SW 1271 (cell line): ENCODE measurements around the gene SLC35F5.
"Not testable (repeated sequence)": the region's sequence is repeated elsewhere in the genome, so short reads cannot be mapped to it uniquely, and the experiment has no call there.

Source experiments
- DNase-seq, 2 experiments: peaks; one replicate each; lab custom pipeline; 2025; lab: John Stamatoyannopoulos, UW

Gene SLC35F5, protein sequence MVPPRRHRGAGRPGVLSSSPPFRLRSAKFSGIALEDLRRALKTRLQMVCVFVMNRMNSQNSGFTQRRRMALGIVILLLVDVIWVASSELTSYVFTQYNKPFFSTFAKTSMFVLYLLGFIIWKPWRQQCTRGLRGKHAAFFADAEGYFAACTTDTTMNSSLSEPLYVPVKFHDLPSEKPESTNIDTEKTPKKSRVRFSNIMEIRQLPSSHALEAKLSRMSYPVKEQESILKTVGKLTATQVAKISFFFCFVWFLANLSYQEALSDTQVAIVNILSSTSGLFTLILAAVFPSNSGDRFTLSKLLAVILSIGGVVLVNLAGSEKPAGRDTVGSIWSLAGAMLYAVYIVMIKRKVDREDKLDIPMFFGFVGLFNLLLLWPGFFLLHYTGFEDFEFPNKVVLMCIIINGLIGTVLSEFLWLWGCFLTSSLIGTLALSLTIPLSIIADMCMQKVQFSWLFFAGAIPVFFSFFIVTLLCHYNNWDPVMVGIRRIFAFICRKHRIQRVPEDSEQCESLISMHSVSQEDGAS

DNA sequence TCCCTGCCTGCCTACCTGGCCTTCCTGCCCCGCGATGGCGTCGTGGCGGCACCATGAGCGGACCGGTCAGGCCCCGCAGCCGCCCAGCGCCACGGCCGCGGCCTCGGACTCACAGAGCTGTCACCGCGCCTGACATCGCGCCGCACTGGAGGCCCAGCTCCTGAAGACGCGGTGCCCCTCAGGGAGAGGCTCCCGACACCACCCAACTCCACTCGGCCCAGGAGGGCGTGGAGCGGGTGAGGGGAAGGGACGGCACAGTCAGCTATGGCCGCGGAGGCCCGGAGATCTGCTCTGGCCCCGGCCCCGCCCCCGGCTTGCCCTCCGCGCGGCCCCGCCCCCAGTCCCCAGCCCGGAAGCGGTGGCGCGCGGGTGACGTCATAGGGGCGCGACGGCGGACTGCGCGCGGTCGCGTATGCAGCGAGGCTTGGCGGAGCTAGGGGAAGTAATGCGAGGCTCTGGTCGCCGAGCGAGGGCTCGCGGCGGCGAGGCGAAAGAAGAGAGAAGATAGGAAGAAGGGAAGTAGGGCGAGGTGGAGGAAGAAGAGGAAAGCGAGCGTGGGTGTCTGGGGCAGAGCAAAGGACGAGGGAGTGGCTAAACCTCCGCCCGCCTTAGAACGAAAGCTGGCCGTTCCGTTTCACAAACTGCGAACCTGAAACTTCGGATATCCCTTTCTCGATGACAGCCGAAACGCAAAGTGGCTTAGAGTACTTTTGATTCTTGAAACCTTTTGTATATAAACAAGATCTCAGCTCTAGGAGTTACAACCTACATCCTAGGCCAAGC, at the start of gene SLC35F5:
TSS of gene SLC35F5 (minus strand) at position 288 of the 783 bp plus-strand sequence. CDS start at position 55, 233 bp downstream.
- peak; percentile 73 to 91 for DNase-seq

DNA sequence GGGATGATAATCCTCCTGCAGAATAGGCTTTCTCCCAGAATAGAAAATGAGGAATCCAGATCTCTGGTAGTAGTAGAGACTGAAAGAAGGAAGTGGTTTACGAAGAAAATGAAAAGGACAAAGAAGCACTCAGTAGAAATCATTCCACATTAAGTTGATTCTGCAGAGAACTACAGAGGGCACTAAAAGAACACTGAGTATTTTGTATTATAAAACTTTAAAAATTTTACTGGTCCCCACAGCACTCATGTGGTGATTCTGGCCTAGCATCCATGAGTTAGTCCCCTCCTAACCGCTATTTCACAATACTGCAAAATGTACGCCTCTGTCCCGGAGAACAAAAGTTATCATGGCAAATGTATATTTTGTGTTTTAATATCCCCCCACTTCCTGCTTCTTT, 42.9 kb upstream of the SLC35F5 start:
- no peak for DNase-seq

DNA sequence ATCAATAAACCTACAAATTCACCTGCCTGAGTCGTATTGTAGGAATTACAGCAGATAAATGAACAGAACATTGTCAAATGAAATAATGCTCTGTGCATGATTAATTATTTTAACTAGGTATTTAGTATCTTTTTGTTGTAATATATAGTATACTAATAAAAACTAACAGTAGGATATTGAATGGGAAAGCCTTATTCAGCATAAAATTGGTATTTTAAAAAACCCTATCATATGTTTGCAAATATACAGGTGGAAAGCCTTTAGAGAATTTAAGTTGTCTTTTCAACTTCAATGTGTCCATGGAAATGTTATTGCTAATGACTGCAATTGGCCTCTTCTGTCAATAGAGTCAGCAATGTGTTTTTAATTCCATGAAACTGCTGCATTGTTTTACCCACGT, 40.8 kb upstream of the SLC35F5 start:
- no peak for DNase-seq

DNA sequence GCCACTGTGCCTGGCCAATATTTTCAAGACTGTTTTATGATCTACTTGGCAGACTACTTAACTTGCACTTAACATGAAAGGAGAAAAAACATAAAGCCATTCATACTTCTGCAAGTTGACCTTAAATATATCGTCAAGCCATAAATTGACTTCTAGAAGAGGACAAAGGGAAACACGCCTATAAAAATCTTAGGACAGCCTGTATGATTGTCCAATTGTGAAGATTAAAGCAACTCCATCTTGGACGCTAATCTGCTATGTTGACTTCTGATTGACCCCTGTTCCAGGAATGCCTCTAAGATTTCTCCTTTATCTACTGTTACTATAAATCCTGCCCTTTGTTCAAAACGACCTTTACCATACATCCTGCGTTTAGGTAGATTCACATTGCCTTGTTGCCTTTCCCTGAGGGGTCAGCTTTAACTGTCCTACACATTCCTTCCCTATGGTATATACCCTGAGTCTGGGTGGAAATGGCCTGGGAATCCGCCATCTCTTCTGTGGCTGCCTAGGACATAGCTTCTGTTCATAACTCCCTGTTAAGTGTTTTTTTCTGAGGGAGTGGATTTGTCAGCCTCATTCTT, 40.2 kb upstream of the SLC35F5 start:
- DNase-seq, result no peak

DNA sequence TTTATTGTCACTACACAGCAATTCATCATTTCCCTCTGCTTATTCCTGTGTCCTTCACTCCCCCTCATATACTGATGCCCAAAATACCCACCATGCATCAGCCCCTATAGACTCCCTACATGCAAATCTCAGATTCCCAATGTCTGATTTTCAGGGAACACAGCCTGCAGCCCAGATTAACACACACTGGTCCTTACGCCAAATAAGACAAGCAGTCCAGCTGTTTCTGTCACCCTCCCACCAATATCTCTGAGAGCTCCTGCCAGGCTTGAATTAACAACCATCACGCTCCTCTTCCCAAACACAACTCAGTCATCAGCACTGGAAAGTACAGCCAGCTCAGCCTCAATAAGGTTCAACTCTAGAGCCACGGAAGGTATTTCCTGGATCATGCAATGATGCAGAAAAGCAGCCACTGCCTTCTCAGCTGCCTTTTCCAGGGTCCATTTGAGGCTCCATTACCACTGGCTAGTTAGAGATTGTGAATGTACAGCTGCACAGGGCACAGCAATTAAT, 39.0 kb upstream of the SLC35F5 start:
- DNase-seq, result no peak

DNA sequence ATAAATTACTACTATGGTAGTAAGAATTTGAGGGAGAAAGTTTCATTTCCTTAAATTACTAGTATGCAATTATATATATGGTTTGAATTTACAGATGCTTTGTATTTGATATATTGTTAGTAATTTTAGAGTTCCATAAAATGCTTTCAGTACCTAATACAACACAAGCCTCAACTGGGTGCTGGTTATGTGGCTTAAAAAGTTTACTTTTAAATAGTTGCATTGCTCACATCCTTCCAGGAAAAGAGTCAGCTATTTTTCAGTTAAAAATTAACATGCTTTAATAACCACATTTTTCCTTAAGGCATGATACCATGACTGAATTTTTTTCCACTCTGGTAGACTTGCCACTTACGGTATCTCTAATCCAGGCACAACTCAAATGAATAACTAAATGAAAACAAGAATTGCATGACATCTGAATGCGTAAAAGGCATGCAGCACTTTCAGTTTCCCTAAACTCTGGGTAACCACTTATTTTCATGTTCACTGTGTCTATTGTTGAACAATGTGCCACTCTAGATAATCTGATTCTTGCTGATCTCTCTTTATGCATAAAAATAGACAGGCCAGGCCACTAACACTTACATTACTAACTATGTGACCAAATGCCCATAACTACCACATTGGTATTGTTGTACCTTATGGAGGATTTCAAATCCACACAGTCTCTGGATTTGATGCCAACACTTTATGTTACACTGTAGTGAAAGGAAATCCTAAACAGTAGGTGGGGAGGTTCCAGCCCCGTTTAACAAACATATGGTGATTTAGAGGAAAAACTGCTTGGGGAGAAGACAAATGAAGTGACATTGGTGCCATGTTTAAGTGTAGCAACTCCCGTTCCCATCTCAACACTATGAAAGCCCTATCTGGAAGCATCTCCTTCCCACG, 35.5 kb upstream of the SLC35F5 start:
- no peak for DNase-seq

DNA sequence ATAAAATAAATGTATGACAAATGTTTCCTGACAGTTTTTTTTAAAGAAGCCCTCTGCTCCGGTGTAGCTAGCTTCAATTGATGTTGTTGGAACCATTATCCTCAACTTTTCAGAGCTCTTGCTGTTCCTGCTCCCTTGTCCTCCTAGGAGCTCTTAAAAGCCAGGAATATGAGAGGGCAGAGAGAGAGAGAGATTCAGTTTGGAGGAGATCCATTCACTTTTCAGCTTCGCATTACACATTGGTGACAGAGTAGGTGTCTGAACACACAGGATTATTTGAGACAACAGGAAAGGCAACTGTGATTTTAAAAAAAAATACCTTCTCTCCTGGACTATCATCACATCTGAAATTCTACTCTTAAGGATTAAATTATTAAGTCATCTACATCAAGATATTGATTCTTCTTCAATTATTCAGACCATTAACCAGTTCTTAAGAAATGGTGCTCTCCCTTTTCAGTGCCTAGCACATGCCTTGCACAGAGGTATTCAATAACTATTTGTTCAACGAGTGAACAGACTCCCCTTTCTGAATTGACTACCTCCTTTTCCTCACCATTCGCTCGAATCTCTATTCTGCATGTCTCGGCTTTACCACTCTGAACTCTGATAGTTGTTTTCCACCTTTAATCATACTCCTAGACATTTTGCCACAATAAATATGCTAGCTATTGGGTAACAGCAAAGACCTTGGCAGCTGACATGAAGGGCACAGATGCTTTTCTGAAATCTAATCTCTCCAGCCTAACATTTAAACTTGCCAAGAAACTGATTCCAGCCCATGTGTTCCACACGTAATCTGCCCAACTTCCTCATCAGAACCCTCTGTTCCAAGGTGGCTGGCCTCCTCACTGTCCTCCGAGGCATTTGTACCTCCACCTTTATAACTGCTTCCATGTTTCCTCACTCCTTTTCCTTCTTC, 28.6 kb upstream of the SLC35F5 start:
- DNase-seq, result no peak

DNA sequence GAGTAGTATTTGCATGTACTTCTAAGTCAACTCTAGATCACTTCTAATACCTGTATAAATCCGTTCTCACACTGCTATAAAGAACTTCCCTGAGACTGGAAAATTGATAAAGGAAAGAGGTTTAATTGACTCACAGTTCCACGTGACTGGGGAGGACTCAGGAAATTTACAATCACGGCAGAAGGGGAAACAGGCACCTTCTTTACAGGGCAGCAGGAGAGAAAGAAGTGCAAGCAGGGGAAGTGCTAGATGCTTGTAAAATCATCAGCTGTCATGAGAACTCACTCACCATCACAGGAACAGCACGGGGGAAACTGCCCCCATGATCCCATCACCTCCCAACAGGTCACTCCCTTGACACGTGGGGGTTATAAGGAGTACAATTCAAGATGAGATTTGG, 24.0 kb upstream of the SLC35F5 start:
- no peak for DNase-seq

DNA sequence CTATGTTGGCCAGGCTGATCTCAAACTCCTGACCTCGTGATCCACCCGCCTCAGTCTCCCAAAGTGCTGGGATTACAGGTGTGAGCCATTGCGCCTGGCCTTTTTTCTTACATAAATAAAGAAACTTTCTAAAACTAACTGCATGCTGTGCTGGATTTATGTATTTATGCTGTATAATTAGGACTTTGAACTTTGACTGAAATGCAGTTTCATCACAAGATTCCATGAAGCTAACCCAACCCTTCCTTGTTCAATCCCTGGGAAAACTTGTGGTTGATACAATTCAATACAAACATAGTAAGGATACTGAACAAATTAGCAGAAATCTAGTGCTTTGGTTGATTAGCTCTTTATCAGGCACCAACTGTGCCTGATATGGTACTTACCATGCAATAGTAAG, 20.9 kb upstream of the SLC35F5 start:
- DNase-seq, result no peak

DNA sequence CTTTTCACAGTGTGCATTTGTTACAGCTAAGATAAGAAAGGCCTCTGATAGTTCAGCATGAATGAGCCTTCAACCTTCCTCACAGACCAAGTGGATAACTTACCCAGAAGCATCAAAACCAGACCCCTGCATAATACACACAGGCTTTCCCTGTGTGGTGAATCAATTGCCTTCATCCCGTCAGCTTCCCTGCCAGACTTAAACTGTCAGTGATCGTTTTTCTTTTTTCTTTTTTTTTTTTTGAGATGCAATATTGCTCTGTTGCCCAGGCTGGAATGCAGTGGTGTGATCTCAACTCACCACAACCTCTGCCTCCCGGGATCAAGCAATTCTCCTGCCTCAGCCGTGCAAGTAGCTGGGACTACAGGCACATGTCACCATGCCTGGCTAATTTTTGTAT, 20.5 kb upstream of the SLC35F5 start:
- no peak for DNase-seq

DNA sequence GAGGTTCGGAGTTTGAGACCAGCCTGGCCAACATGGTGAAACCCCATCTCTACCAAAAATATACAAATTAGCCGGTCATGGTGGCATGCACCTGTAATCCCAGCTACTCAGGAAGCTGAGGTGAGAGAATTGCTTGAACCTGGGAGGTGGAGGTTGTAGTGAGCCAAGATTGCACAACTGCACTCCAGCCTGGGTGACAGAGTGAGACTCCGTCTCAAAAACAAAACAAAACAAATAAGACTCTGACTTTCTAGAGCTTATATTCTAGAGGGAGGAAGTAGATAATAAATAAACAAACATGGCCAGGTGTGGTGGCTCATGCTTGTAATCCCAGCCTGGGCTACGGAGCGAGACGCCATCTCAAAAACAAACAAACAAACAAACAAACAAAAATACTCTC, 18.2 kb upstream of the SLC35F5 start:
- not testable (repeated sequence) for DNase-seq

DNA sequence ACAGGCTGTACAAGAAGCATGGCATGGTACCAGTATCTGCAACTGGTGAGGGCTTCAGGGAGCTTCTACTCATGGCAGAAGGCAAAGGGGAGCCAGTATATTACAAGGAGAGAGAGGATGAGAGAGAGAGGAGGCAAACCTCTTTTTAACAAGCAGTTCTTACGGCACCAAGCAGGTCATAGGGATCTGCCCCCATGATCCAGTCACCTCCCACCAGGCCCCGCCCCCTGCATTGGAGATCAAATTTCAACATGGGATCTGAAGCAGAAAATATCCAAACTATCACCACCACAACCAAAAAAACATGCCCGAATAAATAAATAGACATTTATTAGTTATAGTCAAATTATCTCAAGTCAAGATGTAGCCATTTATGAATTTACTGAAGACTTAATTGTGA, 14.5 kb upstream of the SLC35F5 start:
- no peak for DNase-seq

DNA sequence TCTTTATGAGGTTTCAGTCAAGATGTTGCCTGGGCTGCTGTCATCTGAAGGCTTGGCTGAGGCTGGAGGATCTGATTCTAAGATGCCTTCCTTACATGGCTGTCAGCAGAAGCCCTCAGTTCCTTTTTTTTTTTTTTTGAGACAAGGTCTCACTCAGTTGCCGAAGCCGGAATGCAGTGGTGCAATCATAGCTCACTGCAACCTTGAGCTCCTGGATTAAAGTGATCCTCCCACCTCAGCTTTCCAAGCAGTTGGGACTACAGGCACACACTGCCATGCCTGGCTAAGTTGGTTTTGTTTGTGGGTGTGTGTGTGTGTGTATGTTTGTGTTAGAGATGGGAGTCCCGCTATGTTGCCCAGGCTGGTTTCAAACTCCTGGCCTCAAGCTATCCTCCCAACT, 13.1 kb upstream of the SLC35F5 start:
- DNase-seq, result no peak

DNA sequence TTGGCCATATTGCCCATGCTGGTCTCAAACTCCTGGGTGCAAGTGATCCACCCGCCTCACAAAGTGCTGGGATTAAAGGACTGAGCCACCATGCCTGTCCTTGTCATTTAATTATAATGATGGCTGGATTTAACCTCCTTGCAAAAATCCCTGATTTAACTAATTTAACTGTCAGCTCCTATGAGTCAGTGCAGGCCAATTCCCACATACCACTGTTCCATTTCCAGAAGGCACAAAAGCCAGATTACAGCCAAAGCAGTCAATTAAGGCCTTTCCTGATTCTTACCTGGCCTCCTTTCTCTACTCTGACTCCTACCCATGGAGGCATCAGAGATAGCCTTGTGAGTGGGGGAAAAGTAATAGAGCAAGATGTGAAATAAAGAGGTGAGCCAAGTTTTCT, 12.3 kb upstream of the SLC35F5 start:
- DNase-seq, result no peak

DNA sequence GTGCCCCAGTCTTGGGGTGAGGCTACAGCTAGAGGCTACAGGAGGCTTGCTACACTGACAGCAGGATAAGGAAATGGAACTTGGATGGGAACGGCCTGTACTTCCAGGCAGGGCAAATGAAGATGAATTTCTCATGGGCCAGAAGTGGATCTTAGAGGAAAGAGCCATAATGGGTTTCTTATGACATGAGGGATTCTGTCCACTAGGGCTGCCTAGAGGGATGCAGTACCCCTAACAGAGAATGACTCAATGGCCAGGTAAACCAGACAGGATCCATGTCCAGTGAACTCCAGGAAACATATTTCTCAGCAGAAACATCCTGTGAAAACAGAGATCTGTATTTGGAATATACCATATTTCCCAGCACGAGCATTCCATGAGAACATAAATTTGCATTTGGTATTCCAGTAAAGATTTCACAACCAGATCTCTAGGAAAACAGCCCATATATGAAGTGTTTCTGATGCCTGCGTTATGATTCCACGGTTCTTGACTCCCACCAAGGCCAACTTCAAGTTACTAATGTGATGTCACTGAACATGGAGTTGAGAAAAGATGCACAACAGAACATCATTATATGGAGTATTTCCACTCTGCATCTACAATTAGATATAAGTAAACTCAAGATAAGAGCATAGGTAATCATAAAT, 11.5 kb upstream of the SLC35F5 start:
- DNase-seq, result no peak

DNA sequence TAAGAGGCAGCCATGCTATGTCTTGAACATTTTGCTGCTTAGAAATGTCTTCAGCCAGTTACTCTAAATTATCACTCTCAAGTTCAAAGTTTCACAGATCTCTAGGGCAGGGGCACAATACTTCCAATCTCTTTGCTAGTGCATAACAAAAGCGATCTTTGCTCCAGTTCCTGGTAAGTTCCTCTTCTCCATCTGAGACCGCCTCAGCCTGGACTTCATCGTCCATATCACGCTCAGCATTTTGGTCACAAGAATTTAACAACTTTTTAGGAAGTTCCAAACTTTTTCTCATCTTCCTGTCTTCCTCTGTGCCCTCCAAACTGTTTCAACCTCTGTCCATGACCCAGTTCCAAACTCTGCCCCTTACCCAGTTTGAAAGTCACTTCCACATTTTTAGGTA, 8.8 kb upstream of the SLC35F5 start:
- no peak for DNase-seq

DNA sequence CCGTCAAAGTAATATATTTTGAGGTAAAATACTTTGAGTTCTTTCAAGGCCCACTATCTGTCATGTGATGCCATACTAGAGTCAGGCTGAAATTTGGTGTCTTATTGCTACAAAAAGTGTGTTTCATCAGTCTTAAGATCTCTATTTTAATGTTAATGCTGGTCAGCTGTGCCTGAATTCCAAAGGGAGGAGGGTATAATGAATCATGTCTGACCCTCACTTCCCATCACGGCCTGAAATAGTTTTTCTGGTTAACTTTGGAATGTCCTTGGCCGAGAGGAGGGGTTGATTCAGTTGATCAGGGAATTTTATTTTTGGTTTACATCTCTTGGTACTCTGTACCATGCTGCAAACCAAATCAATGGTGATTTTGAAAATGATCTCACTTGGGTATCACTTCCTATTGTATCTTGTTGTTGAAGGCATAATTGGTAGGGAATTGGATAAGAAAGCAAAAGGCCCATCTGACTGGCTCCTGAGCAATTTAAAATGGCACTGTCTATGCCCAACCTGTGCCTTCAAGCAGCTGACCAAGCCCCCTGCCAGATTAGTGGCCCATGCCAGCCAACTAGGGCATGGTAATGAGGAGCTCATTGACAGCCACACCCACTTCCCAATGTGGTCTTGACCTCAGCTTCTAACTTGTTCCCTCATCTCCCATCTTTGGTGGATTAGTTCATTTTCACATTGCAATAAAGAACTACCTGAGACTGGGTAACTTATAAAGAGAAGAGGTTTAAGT, 6.1 kb upstream of the SLC35F5 start:
- DNase-seq, result no peak

DNA sequence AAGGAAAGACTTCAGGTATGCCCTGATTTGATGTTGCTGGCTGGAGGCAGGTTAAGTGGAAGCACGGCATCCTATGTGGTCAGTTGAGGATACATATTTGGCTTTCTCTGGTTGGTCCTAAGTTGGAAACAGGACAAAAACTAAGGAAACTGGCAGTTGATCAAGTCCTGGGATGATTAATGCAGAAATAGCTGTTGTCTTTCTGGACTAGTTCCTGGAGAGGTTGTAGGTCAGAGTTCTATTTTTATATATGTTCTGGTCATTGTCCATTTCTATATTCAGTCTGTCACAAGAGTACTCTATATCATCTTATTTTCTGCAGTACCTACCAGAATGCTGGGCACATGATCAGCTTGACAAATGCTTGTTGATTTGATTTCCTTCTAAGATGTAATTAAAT, 4.0 kb upstream of the SLC35F5 start:
- DNase-seq, result no peak

DNA sequence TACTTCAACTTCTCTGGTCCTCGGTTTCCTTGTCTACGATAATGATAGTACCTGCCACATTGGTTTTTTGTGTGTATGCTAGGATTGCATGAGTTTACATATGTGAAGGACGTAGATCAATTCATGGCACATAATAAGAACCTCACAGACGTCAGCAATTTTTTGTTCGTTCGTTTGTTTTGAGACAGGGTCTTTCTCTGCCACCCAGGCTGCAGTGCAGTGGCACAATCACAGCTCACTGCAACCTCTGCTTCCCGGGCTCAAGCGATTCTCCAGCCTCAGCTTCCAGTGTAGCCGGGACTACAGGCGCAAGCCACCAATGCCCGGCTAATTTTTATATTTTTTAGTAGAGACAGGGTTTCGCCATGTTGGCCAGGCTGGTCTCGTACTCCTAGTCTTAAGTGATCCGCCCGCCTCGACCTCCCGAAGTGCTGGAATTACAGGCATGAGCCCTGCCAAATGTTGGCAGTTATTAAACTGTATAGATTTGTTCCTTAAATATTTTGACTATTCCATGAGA, 756 bp upstream of the SLC35F5 start:
- no peak for DNase-seq
